Right atrium auricular region (tissue), 2 donors: ENCODE data around the gene CLNS1A. TPM values are rescaled to one million over a fixed set of nuclear protein-coding genes. Genes with fewer than 3 reads are reported as not detected.

ENCODE experiments used
- DNase-seq: peaks from one replicate; pipeline ENCODE4 v3.0.0-alpha.2; 2019; ENCODE audit warnings: low spot score
- H3K27ac ChIP-seq, 2 donors: fragments of 200-600 bp; sonication (generic); 1 replicate in 1 of 2; 2 replicates in 1 of 2; pipeline ENCODE4 v1.5.1; 2016 to 2019
- H3K27me3 ChIP-seq, 2 donors: fragments of 200-600 bp; sonication (generic); one replicate each; pipeline versions ENCODE4 v1.5.1 to v1.6.0; 2017 to 2019
- H3K36me3 ChIP-seq: fragments of 200-600 bp; sonication (generic); one replicate; pipeline ENCODE4 v1.5.1; 2016
- H3K4me1 ChIP-seq, 2 donors: fragments of 200-600 bp; sonication (generic); one replicate each; pipeline versions ENCODE4 v1.5.1 to v1.6.0; 2017 to 2019
- H3K4me3 ChIP-seq, 2 donors: fragments of 200-600 bp; sonication (generic); 1 replicate in 1 of 2; 2 replicates in 1 of 2; pipeline ENCODE4 v1.5.1; 2017 to 2019; ENCODE audit warnings: mild to moderate bottlenecking in 1 of 2, moderate library complexity in 1 of 2
- H3K9me3 ChIP-seq, 2 donors: fragments of 200-600 bp; sonication (generic); one replicate each; pipeline ENCODE4 v1.5.1; 2019
- CTCF ChIP-seq, 2 donors: fragments of 200-600 bp; sonication (generic); IDR thresholded peaks; one replicate each; pipeline ENCODE4 v1.5.1; 2019; ENCODE audit warnings: antibody characterized with exemption in 2 of 2
- total RNA-seq, 2 donors: library from RNA; depleted of rRNA; stranded (reverse); fragments of >200 nt; gene quantifications; one replicate each; pipeline ENCODE4 v1.1.0, GENCODE V29; 2016

CLNS1A gene
- total RNA-seq, 2 donors from 2014 or later, result 55.2 to 59.2 TPM

- H3K36me3 ChIP-seq, result peaks cover 68% of the 10 kb centered on the region
- H3K4me1 ChIP-seq, result no peaks in the 10 kb centered on the region
- no peaks in the 10 kb centered on the region for H3K9me3 ChIP-seq
- no peak for TF ChIP-seq CTCF (IDR thresholded peaks at IDR 0.05)
- no peak overlapping the region for H3K4me3 ChIP-seq
- no peak for DNase-seq
- no peak overlapping the region for H3K27ac ChIP-seq
- no peaks in the 10 kb centered on the region for H3K27me3 ChIP-seq
Measured at GRCh38 chr11:77668760-77669159, 31.2 kb upstream of the CLNS1A start.

- Histone ChIP-seq H3K9me3 (no peaks in the 10 kb centered on the region), H3K27me3 (no peaks in the 10 kb centered on the region), H3K27ac (no peak overlapping the region), H3K4me3 (no peak overlapping the region), H3K4me1 (no peaks in the 10 kb centered on the region), H3K36me3 (peaks cover 40% of the 10 kb centered on the region)
- no peak for TF ChIP-seq CTCF (IDR thresholded peaks at IDR 0.05)
- no peak for DNase-seq
Measured at GRCh38 chr11:77665240-77665965, 27.8 kb upstream of the CLNS1A start.

GRCh38 chr11:77661670-77662069, 24.1 kb upstream of the CLNS1A start:
- H3K4me1 ChIP-seq, result no peaks in the 10 kb centered on the region
- no peak for TF ChIP-seq CTCF (IDR thresholded peaks at IDR 0.05)
- peaks cover 7% of the 10 kb centered on the region for H3K36me3 ChIP-seq
- DNase-seq, result no peak
- H3K9me3 ChIP-seq, result no peaks in the 10 kb centered on the region
- no peaks in the 10 kb centered on the region for H3K27me3 ChIP-seq
- no peak overlapping the region for H3K4me3 ChIP-seq
- H3K27ac ChIP-seq, result no peak overlapping the region

GRCh38 chr11:77660947-77661346, 23.4 kb upstream of the CLNS1A start:
- no peak for DNase-seq
- Histone ChIP-seq H3K4me3 (no peak overlapping the region), H3K9me3 (no peaks in the 10 kb centered on the region), H3K36me3 (no peaks in the 10 kb centered on the region), H3K27me3 (no peaks in the 10 kb centered on the region), H3K27ac (no peak overlapping the region), H3K4me1 (no peaks in the 10 kb centered on the region)
- no peak for TF ChIP-seq CTCF (IDR thresholded peaks at IDR 0.05)

GRCh38 chr11:77658213-77659013, 20.8 kb upstream of the CLNS1A start:
- Histone ChIP-seq H3K27me3 (no peaks in the 10 kb centered on the region), H3K9me3 (no peaks in the 10 kb centered on the region), H3K27ac (no peak overlapping the region), H3K36me3 (no peaks in the 10 kb centered on the region), H3K4me1 (no peaks in the 10 kb centered on the region), H3K4me3 (no peak overlapping the region)
- no peak for DNase-seq
- TF ChIP-seq CTCF (IDR thresholded peaks at IDR 0.05), result no peak
